ENCODE data around the gene DNM2. TPM values are rescaled to one million over a fixed set of nuclear protein-coding genes. Genes with fewer than 3 reads are reported as not detected.

DNM2 gene
- total RNA-seq, 3 donors from 2014 or later: 152 to 161 (median 158) TPM

- no peak for DNase-seq
- no peaks in the 10 kb centered on the region for H3K9me3 Mint-ChIP-seq
- ATAC-seq: no peak
- no peak overlapping the region for H3K4me3 Mint-ChIP-seq
- peaks cover 22% of the 10 kb centered on the region for H3K4me1 Mint-ChIP-seq (ENCODE audit: low read depth)
- H3K27me3 Mint-ChIP-seq (ENCODE audit: low read depth): no peaks in the 10 kb centered on the region
- H3K36me3 Mint-ChIP-seq (ENCODE audit: insufficient read depth): no peaks in the 10 kb centered on the region
These were observed 160.4 kb downstream of the DNM2 start for GRCh38 chr19:10878253-10878652.

Other genes starting within 250 kb of the DNM2 start
- gene KEAP1, start 214.7 kb upstream of the DNM2 start, total RNA-seq: 10 to 100 TPM; 89.9 to 98.7 (median 92.9) TPM
- under 1 TPM; 0.15 to 0.27 (median 0.24) TPM for gene S1PR5, start 200.6 kb upstream of the DNM2 start, total RNA-seq
- gene ATG4D, start 174.2 kb upstream of the DNM2 start, total RNA-seq: 10 to 100 TPM; 36.3 to 47.1 (median 39.9) TPM
- 10 to 100 TPM; 74.2 to 95.4 (median 87.4) TPM for gene KRI1, start 152.1 kb upstream of the DNM2 start, total RNA-seq
- 10 to 100 TPM; 15.3 to 19.8 (median 19.7) TPM for gene CDKN2D, start 149.1 kb upstream of the DNM2 start, total RNA-seq
- gene AP1M2, start 130.8 kb upstream of the DNM2 start, total RNA-seq: under 1 TPM in 2 of 3 donors, not detected in 1; 0.43 to 0.95 TPM
- gene SLC44A2, start 92.5 kb upstream of the DNM2 start, total RNA-seq: 10 to 100 TPM; 41.5 to 45.8 (median 44.3) TPM
- 100 to 1,000 TPM; 651 to 686 (median 684) TPM for gene ILF3, start 63.7 kb upstream of the DNM2 start, total RNA-seq
- gene QTRT1, start 16.6 kb upstream of the DNM2 start, total RNA-seq: 100 to 1,000 TPM; 117 to 122 (median 120) TPM
- gene TMED1, start 118.1 kb downstream of the DNM2 start, total RNA-seq: 10 to 100 TPM; 16.8 to 19.1 (median 17.6) TPM
- gene C19orf38, start 130.3 kb downstream of the DNM2 start, total RNA-seq: under 1 TPM in 2 of 3 donors, not detected in 1; 0.55 to 0.99 TPM
- 10 to 100 TPM; 74.2 to 86.7 (median 75.5) TPM for gene CARM1, start 153.5 kb downstream of the DNM2 start, total RNA-seq
- gene YIPF2, start 210.6 kb downstream of the DNM2 start, total RNA-seq: 10 to 100 TPM; 37.4 to 50.9 (median 47.5) TPM
- 10 to 100 TPM; 23.2 to 29.5 (median 24.4) TPM for gene TIMM29, start 210.7 kb downstream of the DNM2 start, total RNA-seq
- 100 to 1,000 TPM; 160 to 168 (median 162) TPM for gene SMARCA4, start 243.0 kb downstream of the DNM2 start, total RNA-seq

Measured in activated T-cell treated with anti-CD3 and anti-CD28 coated beads, Interleukin-2, amount 50 U/mL, for 4 hours (primary cell).